ENCODE data around the gene HCST.

- no peak for TF ChIP-seq SPI1 (IDR thresholded peaks at IDR 0.05; ENCODE audit: borderline replicate concordance, low read depth)
- no peak for TF ChIP-seq POLR2AphosphoS5 (IDR thresholded peaks at IDR 0.05; ENCODE audit: low read depth)
- TF ChIP-seq, protein P1, sequence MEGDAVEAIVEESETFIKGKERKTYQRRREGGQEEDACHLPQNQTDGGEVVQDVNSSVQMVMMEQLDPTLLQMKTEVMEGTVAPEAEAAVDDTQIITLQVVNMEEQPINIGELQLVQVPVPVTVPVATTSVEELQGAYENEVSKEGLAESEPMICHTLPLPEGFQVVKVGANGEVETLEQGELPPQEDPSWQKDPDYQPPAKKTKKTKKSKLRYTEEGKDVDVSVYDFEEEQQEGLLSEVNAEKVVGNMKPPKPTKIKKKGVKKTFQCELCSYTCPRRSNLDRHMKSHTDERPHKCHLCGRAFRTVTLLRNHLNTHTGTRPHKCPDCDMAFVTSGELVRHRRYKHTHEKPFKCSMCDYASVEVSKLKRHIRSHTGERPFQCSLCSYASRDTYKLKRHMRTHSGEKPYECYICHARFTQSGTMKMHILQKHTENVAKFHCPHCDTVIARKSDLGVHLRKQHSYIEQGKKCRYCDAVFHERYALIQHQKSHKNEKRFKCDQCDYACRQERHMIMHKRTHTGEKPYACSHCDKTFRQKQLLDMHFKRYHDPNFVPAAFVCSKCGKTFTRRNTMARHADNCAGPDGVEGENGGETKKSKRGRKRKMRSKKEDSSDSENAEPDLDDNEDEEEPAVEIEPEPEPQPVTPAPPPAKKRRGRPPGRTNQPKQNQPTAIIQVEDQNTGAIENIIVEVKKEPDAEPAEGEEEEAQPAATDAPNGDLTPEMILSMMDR (IDR thresholded peaks at IDR 0.05; ENCODE audit: insufficient read depth, low read length): no peak
- no peak for TF ChIP-seq GABPA (IDR thresholded peaks at IDR 0.05; ENCODE audit: low read depth)
Measured at GRCh38 chr19:35879770-35880317, 22.5 kb upstream of the HCST start.

Measured in HL-60 (cell line).